NCI-H128 (cell line): ENCODE measurements around the gene EFHD1.
"Not testable (repeated sequence)": the region's sequence is repeated elsewhere in the genome, so short reads cannot be mapped to it uniquely, and the experiment has no call there.

Experiments used
- DNase-seq: peaks from one replicate; lab custom pipeline; 2025; ENCODE audit not compliant: unreplicated experiment; lab: John Stamatoyannopoulos, UW

EFHD1 gene

DNA sequence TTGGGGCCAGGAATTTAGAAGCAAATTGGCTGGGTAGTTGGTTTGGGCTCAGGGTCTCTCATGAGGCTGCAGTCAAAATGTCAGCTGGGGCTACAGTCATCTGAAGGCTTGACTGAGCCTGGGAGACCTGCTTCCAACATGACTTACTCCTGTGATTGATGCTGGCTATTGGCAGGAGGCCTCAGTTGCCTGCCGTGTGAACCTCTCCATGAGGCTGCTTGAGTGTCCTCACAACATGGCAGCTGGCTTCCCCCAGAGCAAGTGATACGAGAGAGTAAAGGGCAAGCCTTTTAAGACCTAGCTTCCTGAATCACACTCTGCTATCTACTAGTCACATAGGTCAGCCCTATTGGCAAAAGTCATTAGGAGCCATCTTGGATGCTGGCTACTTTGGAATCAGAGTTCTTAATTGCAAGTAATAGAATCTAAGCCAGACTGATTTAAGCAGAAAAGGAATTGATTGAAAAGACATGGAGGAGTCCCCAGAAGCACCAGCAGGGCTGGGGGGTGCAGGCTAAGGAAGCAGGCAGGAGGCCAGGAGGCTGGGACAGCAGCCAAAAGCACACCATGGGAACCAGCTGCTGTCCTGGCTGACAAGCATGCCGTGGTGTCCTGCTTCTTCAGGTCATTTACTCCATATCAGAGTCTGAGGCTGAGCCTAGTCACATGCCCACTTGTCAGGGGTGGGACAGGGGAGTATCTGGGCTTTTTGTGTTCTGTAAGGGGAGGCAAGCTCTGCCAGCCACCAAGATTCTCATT lies 55.9 kb downstream of the EFHD1 start:
- DNase-seq: no peak

GRCh38 chr2:232691117-232691516 lies 57.7 kb downstream of the EFHD1 start:
- DNase-seq: not testable (repeated sequence)

GRCh38 chr2:232693344-232693743 lies 59.9 kb downstream of the EFHD1 start:
- DNase-seq: no peak

DNA sequence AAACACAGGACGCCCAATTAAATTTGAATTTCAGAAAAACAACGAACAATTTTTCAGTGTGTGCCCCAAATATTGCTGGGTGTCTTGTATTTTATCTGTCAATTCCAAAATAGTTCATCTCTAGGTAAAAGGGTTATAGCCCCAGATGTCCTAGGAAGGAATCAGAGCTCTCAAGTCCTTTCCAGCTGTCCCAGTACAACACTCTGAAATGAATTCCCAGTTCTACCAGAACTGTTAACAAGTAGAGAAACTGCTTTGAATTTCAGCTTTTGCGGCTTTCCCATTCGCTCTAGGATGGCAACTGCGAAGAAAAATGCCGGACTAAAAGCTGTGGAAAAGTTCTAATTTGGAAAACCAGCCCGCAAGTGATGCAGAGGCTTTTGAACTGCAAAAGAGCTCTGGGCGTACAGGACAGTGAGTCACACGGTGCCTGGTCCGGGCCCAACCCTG lies 63.2 kb downstream of the EFHD1 start:
- no peak for DNase-seq

- DNase-seq: peak; percentile 74
Measured at GRCh38 chr2:232697059-232697806, 63.8 kb downstream of the EFHD1 start, which contains the start of gene GIGYF2. GIGYF2 (plus strand) TSS chr2:232697331; CDS start chr2:232735198, 37,867 bp downstream.

GRCh38 chr2:232697807-232698110 lies 64.4 kb downstream of the EFHD1 start:
- no peak for DNase-seq

GRCh38 chr2:232698556-232699091 lies 65.2 kb downstream of the EFHD1 start:
- no peak for DNase-seq

DNA sequence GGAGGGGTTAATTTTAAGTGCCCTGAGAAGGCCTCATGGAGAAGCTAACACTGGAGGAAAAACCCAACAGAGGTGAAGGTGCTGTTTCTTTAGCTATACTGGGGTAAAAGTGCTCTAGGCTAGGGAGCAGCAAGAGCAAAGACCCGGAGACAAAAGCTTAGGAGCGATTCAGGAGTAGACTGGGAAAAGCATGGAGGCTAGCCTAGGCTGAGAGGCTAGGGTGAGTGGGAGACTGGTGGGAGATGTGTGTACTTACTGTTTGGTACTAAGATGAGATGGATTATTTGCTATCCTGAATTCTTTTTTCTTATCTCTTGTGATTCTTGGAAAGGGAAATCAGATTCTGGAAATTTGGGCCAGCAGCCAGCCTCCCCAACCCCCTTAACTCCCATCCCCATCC lies 65.7 kb downstream of the EFHD1 start:
- no peak for DNase-seq

GRCh38 chr2:232700154-232700553 lies 66.8 kb downstream of the EFHD1 start:
- DNase-seq: no peak

GRCh38 chr2:232707076-232707475 lies 73.7 kb downstream of the EFHD1 start:
- DNase-seq: no peak

DNA sequence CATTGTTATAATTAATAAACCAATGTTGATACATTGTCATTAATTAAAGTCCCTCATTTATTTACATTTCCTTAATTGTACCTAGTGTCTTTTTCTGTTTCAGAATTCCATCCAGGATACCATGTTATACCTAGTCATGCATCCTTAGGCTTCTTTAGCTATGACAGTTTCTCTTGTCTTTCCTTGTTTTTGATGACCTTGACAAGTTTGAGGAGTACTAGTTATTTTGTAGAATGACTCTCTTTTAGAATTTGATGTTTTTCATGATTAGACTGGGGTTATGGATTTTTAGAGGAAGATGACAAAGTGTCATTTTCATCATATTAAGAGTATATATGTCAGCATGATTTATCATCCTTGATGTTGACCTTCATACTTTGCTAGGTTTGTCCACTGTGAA lies 80.1 kb downstream of the EFHD1 start:
- no peak for DNase-seq

DNA sequence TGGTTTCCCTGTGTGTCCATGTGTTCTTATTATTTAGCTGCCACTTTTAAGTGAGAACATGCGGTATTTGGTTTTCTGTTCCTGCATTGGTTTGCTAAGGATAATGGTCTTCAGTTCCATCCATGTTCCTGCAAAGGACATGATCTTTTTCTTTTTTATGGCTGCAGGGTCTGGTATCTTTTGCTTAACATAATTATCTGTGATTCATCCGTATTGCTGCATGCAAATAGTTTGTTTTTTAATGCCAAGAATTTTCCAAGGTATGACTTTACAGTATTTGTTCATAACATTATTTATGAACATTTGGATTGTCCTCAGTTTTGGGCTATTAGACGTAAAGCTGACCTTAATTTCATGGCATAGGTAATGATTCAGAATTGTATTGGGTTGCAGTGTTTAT lies 81.6 kb downstream of the EFHD1 start:
- no peak for DNase-seq

DNA sequence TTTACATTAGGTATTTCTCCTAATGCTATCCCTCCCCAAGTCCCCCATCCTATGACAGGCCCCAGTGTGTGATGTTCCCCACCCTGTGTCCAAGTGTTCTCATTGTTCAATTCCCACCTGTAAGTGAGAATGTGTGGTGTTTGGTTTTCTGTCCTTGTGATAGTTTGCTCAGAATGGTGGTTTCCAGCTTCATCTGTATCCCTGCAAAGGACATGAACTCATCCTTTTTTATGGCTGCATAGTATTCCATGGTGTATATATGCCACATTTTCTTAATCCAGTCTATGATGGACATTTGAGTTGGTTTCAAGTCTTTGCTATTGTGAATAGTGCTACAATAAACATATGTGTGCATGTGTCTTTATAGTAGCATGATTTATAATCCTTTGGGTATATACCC lies 86.7 kb downstream of the EFHD1 start:
- not testable (repeated sequence) for DNase-seq

- no peak for DNase-seq
Measured at GRCh38 chr2:232721261-232721660, 87.9 kb downstream of the EFHD1 start.

- DNase-seq: no peak
Measured at GRCh38 chr2:232721882-232722281, 88.5 kb downstream of the EFHD1 start.

- no peak for DNase-seq
Measured at GRCh38 chr2:232723027-232723426, 89.6 kb downstream of the EFHD1 start.

DNA sequence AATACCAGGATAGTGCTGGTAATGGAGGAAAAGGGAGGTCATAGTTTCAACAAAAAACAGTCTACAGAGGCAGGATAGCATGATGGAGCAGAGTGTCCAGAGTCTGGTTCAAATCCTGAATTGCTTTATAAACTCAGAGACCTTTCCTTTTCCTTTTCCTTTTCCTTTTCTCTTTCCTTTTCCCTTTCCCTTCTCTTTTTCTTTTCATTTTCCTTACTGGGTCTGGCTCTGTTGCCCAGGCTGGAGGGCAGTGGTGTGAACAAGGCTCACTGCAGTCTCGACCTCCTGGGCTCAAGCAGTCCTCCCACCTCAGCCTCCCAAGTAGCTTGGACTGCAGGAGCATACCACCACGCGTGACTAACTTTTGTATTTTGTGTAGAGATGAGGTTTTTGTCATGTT lies 95.4 kb downstream of the EFHD1 start:
- DNase-seq: no peak

DNA sequence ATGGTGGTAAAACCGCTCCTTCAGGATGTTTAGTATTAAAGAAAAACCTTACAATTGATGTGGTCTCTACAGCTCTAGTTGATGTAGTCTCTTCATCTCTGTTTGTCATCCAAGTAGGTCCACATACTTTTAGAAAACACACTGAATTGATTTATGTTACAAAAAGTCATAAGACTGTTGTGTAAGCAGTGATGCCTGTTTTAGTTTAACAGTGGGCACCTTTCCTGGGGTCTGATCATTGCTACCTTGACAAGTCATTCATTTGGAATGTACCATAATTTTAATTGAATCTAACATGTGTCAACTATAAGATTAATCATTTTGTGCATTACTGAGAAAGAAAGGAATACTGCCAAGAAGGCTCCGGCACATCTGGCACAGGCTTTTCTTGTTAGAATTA lies 98.1 kb downstream of the EFHD1 start:
- DNase-seq: no peak
